WTC11 (cell line): ENCODE results near the gene CPN1. TPM values are rescaled to one million over a fixed set of nuclear protein-coding genes. Genes with fewer than 3 reads are reported as not detected.

Experiments
- ATAC-seq: fragments of 200-7000 bp; cut with Tn5 transposase; 2 replicates; pipeline ENCODE4 v1.10.0; 2021; ENCODE audit warnings: mild to moderate bottlenecking, moderate library complexity
- CTCF ChIA-PET: fragments of 300-600 bp; sonication (Branson Sonifier 250); formaldehyde crosslinking; loops from one replicate; lab custom pipeline; 2021; ENCODE audit warnings: antibody characterized with exemption; lab: Charles Lee
- POLR2A ChIA-PET: fragments of 350-600 bp; sonication (Branson Sonifier 250); formaldehyde crosslinking; loops from one replicate; lab custom pipeline; 2021; ENCODE audit warnings: antibody characterized with exemption; lab: Charles Lee
- DNase-seq: peaks from one replicate; pipeline ENCODE4 v3.0.0; 2021; ENCODE audit warnings: low spot score
- H3K27ac Mint-ChIP-seq: 2 replicates; pipeline ENCODE4 v1.8.0; 2021; ENCODE audit warnings: mixed read lengths
- H3K27me3 Mint-ChIP-seq: 2 replicates; pipeline ENCODE4 v1.8.0; 2021; ENCODE audit warnings: low read depth, mild to moderate bottlenecking, moderate library complexity, mixed read lengths
- H3K36me3 Mint-ChIP-seq: 2 replicates; pipeline ENCODE4 v1.8.0; 2021; ENCODE audit warnings: mixed read lengths
- H3K4me1 Mint-ChIP-seq: 2 replicates; pipeline ENCODE4 v1.8.0; 2022; ENCODE audit warnings: mixed read lengths
- H3K4me3 Mint-ChIP-seq: 2 replicates; pipeline ENCODE4 v1.8.0; 2021; ENCODE audit warnings: mild to moderate bottlenecking, moderate library complexity, mixed read lengths
- H3K9me3 Mint-ChIP-seq: 2 replicates; pipeline ENCODE4 v1.8.0; 2021; ENCODE audit warnings: mixed read lengths
- EMX1 ChIP-seq: fragments of 250-450 bp; sonication (Bioruptor Pico); IDR thresholded peaks from 2 replicates; pipeline ENCODE4 v1.8.0; 2021; ENCODE audit warnings: mild to moderate bottlenecking
- ETV6 ChIP-seq: sonication (generic); formaldehyde crosslinking; IDR thresholded peaks from 2 replicates; pipeline ENCODE4 v1.8.1; 2022; ENCODE audit warnings: mild to moderate bottlenecking, missing genetic modification reagents
- FOXK1 ChIP-seq: sonication (generic); formaldehyde crosslinking; IDR thresholded peaks from 2 replicates; pipeline ENCODE4 v1.8.0; 2022; ENCODE audit warnings: mild to moderate bottlenecking, moderate library complexity, missing genetic modification reagents
- JAZF1 ChIP-seq: fragments of 250-450 bp; sonication (Bioruptor Pico); IDR thresholded peaks from 2 replicates; pipeline ENCODE4 v1.9.0; 2021; ENCODE audit warnings: moderate library complexity, mild to moderate bottlenecking, inconsistent platforms
- RORB ChIP-seq: fragments of 250-450 bp; sonication (Bioruptor Pico); IDR thresholded peaks from 2 replicates; pipeline ENCODE4 v1.9.0; 2021; ENCODE audit warnings: mild to moderate bottlenecking
- TCF7 ChIP-seq: sonication (generic); formaldehyde crosslinking; IDR thresholded peaks from 2 replicates; pipeline ENCODE4 v1.8.0; 2022; ENCODE audit warnings: mild to moderate bottlenecking, low read depth, missing genetic modification reagents, moderate library complexity
- TEAD4 ChIP-seq: sonication (generic); formaldehyde crosslinking; IDR thresholded peaks from 2 replicates; pipeline ENCODE4 v1.8.0; 2022; ENCODE audit warnings: mild to moderate bottlenecking, missing genetic modification reagents
- TP53 ChIP-seq: sonication (generic); formaldehyde crosslinking; IDR thresholded peaks from 2 replicates; pipeline ENCODE4 v1.8.1; 2023; ENCODE audit warnings: mild to moderate bottlenecking, missing genetic modification reagents
- ZNF138 ChIP-seq: sonication (generic); formaldehyde crosslinking; conservative IDR thresholded peaks from 2 replicates; pipeline ENCODE4 v1.8.1; 2022; ENCODE audit warnings: mild to moderate bottlenecking, moderate library complexity, missing genetic modification reagents
- ZNF232 ChIP-seq: sonication (generic); formaldehyde crosslinking; IDR thresholded peaks from 2 replicates; pipeline ENCODE4 v1.8.0; 2022; ENCODE audit warnings: mild to moderate bottlenecking, missing genetic modification reagents
- ZNF263 ChIP-seq: sonication (generic); formaldehyde crosslinking; IDR thresholded peaks from 2 replicates; pipeline ENCODE4 v1.8.1; 2022; ENCODE audit warnings: low read depth, mild to moderate bottlenecking, moderate library complexity, missing genetic modification reagents
- total RNA-seq: library from RNA; stranded (reverse); gene quantifications from 3 replicates; pipeline ENCODE4 v1.2.3, GENCODE V29; 2021
- TF ChIP-seq, protein P1 (sequence below): sonication (generic); formaldehyde crosslinking; IDR thresholded peaks from 2 replicates; pipeline ENCODE4 v1.8.1; 2022; ENCODE audit warnings: mild to moderate bottlenecking, missing genetic modification reagents, moderate library complexity, borderline replicate concordance
- TF ChIP-seq, protein P2 (sequence below): sonication (generic); formaldehyde crosslinking; IDR thresholded peaks from 2 replicates; pipeline ENCODE4 v1.8.0; 2022; ENCODE audit warnings: mild to moderate bottlenecking, missing genetic modification reagents
- TF ChIP-seq, protein P3 (sequence below): sonication (generic); formaldehyde crosslinking; IDR thresholded peaks from 2 replicates; pipeline ENCODE4 v1.8.1; 2023; ENCODE audit warnings: mild to moderate bottlenecking, moderate library complexity, missing genetic modification reagents
- TF ChIP-seq, protein P4 (sequence below): sonication (generic); formaldehyde crosslinking; IDR thresholded peaks from 2 replicates; pipeline ENCODE4 v1.8.0; 2022; ENCODE audit warnings: mild to moderate bottlenecking, missing genetic modification reagents
- TF ChIP-seq, protein P5 (sequence below): sonication (generic); formaldehyde crosslinking; IDR thresholded peaks from 2 replicates; pipeline ENCODE4 v1.8.0; 2023; ENCODE audit warnings: missing genetic modification reagents
- TF ChIP-seq, protein P6 (sequence below): sonication (generic); formaldehyde crosslinking; IDR thresholded peaks from 2 replicates; pipeline ENCODE4 v1.8.1; 2022; ENCODE audit warnings: mild to moderate bottlenecking, moderate library complexity, missing genetic modification reagents

Gene CPN1
- total RNA-seq, 1 experiment from 2014 or later, result 0.42 TPM

DNA sequence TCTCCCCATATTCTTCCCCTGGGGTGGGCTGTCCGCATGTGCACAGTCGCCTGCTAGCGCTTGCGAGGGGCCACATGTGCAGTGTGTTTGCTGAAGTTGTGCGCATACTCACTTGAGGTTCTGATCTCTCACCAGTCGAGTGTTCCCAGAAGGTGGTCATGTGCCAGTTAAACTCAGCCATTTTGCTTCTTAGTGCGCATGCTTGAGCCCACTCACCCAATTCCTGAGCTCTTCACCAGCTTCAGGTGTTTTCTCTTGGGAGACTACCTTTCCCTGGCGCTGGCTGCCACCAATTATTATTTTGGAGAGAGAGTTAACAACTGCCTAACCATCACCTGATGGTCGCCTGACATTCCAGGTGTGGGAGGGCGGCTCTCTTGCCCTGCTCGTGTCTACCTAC is 25.2 kb upstream of the CPN1 start (continued):
- TF ChIP-seq, protein P1, sequence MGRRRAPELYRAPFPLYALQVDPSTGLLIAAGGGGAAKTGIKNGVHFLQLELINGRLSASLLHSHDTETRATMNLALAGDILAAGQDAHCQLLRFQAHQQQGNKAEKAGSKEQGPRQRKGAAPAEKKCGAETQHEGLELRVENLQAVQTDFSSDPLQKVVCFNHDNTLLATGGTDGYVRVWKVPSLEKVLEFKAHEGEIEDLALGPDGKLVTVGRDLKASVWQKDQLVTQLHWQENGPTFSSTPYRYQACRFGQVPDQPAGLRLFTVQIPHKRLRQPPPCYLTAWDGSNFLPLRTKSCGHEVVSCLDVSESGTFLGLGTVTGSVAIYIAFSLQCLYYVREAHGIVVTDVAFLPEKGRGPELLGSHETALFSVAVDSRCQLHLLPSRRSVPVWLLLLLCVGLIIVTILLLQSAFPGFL (CRISPR knock-in tag), result no peak
- TF ChIP-seq RORB (CRISPR knock-in tag) (no peak), FOXK1 (CRISPR knock-in tag) (no peak), ETV6 (CRISPR knock-in tag) (no peak)
- TF ChIP-seq, protein P2, sequence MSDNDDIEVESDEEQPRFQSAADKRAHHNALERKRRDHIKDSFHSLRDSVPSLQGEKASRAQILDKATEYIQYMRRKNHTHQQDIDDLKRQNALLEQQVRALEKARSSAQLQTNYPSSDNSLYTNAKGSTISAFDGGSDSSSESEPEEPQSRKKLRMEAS (CRISPR knock-in tag), result no peak

DNA sequence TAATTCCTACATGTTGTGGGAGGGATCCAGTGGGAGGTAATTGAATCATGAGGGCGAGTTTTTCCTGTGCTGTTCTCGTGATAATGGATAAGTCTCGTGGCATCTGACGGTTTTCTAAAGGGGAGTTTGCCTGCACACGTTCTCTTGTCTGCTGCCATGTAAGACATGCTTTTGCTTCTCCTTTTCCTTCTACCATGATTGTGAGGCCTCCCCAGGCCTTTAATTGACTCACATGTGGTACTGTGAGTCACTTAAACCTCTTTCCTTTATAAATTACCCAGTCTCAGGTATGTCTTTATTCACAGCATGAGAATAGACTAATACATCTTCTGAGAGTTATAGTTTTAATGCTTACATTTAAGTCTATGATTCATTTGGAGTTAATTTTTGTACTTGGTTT is 22.6 kb upstream of the CPN1 start:
- POLR2A ChIA-PET, result no interaction called here
- Mint-ChIP-seq H3K4me3 (no peak overlapping the region), H3K36me3 (peaks cover 14% of the 10 kb centered on the region)

DNA sequence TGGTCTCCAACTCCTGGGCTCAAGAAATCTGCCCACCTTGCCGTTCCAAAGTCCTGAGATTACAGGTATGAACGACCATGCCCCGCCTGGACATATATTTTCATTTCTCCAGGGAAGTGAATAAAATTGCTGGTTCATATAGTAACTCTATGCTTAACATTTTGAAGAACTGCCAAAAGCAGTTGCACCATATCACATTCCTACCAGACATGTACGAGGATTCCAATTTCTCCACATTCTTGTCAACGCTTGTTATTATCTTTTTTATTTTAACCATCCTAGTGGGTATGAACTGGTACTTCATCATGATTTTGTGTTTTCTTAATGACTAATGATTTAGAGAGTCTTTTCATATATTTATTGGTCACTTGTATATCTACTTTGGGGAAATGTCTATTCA is 21.9 kb upstream of the CPN1 start:
- ChIA-PET POLR2A (no interaction called here), CTCF (no interaction called here)
- TF ChIP-seq, protein P3, sequence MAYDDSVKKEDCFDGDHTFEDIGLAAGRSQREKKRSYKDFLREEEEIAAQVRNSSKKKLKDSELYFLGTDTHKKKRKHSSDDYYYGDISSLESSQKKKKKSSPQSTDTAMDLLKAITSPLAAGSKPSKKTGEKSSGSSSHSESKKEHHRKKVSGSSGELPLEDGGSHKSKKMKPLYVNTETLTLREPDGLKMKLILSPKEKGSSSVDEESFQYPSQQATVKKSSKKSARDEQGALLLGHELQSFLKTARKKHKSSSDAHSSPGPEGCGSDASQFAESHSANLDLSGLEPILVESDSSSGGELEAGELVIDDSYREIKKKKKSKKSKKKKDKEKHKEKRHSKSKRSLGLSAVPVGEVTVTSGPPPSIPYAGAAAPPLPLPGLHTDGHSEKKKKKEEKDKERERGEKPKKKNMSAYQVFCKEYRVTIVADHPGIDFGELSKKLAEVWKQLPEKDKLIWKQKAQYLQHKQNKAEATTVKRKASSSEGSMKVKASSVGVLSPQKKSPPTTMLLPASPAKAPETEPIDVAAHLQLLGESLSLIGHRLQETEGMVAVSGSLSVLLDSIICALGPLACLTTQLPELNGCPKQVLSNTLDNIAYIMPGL (CRISPR knock-in tag), result no peak
- TF ChIP-seq EMX1 (CRISPR knock-in tag), result no peak
- TF ChIP-seq JAZF1 (CRISPR knock-in tag), result no peak
- no peak for TF ChIP-seq TEAD4
- TF ChIP-seq, protein P4, sequence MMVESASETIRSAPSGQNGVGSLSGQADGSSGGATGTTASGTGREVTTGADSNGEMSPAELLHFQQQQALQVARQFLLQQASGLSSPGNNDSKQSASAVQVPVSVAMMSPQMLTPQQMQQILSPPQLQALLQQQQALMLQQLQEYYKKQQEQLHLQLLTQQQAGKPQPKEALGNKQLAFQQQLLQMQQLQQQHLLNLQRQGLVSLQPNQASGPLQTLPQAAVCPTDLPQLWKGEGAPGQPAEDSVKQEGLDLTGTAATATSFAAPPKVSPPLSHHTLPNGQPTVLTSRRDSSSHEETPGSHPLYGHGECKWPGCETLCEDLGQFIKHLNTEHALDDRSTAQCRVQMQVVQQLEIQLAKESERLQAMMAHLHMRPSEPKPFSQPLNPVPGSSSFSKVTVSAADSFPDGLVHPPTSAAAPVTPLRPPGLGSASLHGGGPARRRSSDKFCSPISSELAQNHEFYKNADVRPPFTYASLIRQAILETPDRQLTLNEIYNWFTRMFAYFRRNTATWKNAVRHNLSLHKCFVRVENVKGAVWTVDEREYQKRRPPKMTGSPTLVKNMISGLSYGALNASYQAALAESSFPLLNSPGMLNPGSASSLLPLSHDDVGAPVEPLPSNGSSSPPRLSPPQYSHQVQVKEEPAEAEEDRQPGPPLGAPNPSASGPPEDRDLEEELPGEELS (CRISPR knock-in tag), result no peak
- TF ChIP-seq, protein P5, sequence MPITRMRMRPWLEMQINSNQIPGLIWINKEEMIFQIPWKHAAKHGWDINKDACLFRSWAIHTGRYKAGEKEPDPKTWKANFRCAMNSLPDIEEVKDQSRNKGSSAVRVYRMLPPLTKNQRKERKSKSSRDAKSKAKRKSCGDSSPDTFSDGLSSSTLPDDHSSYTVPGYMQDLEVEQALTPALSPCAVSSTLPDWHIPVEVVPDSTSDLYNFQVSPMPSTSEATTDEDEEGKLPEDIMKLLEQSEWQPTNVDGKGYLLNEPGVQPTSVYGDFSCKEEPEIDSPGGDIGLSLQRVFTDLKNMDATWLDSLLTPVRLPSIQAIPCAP (CRISPR knock-in tag), result no peak
- no peak for TF ChIP-seq TP53
- H3K27me3 Mint-ChIP-seq, result peaks cover 7% of the 10 kb centered on the region; the same call in 1 of the 2 replicates
- no peak overlapping the region for H3K27ac Mint-ChIP-seq
- H3K4me3 Mint-ChIP-seq, result no peak overlapping the region
- DNase-seq (no peak), ATAC-seq (no peak)
- peaks cover 14% of the 10 kb centered on the region for H3K36me3 Mint-ChIP-seq
- peaks cover 29% of the 10 kb centered on the region for H3K9me3 Mint-ChIP-seq
- peaks cover 9% of the 10 kb centered on the region for H3K4me1 Mint-ChIP-seq

More for the DNA sequence above, 22.6 kb upstream of the CPN1 start:
- ATAC-seq (no peak), DNase-seq (no peak)
- Mint-ChIP-seq H3K9me3 (peaks cover 29% of the 10 kb centered on the region), H3K4me1 (peaks cover 14% of the 10 kb centered on the region)
- CTCF ChIA-PET, result no interaction called here
- TF ChIP-seq ETV6 (CRISPR knock-in tag) (no peak), RORB (CRISPR knock-in tag) (no peak), ZNF138 (no peak), FOXK1 (CRISPR knock-in tag) (no peak), ZNF263 (CRISPR knock-in tag) (no peak), TCF7 (CRISPR knock-in tag) (no peak), ZNF232 (CRISPR knock-in tag) (no peak)
- TF ChIP-seq, protein P6, sequence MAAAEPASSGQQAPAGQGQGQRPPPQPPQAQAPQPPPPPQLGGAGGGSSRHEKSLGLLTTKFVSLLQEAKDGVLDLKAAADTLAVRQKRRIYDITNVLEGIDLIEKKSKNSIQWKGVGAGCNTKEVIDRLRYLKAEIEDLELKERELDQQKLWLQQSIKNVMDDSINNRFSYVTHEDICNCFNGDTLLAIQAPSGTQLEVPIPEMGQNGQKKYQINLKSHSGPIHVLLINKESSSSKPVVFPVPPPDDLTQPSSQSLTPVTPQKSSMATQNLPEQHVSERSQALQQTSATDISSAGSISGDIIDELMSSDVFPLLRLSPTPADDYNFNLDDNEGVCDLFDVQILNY (CRISPR knock-in tag), result no peak
- TF ChIP-seq, all 79 proteins: peak for 0
- no peak overlapping the region for H3K27ac Mint-ChIP-seq
- peaks cover 7% of the 10 kb centered on the region; the same call in 1 of the 2 replicates for H3K27me3 Mint-ChIP-seq
